ENCODE measurements around the gene SENP2. TPM values are rescaled to one million over a fixed set of nuclear protein-coding genes. Genes with fewer than 3 reads are reported as not detected.
A peak's percentile ranks its signal among the peaks of the same experiment; 100 is the strongest.

Gene SENP2
- total and polyA plus RNA-seq, 2 experiments from 2014 or later, result 29.2 to 80.3 TPM

DNA sequence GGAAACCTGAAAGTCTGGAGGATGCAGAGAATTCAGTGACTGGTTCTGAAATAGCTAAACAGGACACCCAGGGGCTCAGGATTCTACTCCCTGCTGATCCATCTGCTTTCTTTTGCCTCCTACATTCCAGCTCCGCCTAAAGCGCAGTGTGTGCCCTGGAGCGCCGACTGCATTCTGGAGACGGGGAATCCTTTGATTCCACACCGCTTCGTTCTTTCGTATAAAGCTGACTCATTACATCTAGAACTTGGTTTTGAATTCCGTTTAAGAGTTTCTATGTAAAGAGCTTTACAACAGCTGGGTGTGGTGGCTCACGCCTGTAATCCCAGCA is 61.8 kb downstream of the SENP2 start:
- no peaks in the 10 kb centered on the region for H3K79me2 ChIP-seq (replicated peaks; ENCODE audit: insufficient read depth)
- TF ChIP-seq ETS1 (IDR thresholded peaks at IDR 0.05), result no peak
- no peak for TF ChIP-seq EZH2phosphoT487 (IDR thresholded peaks at IDR 0.05; ENCODE audit: unreplicated experiment)
- TF ChIP-seq, protein P1, sequence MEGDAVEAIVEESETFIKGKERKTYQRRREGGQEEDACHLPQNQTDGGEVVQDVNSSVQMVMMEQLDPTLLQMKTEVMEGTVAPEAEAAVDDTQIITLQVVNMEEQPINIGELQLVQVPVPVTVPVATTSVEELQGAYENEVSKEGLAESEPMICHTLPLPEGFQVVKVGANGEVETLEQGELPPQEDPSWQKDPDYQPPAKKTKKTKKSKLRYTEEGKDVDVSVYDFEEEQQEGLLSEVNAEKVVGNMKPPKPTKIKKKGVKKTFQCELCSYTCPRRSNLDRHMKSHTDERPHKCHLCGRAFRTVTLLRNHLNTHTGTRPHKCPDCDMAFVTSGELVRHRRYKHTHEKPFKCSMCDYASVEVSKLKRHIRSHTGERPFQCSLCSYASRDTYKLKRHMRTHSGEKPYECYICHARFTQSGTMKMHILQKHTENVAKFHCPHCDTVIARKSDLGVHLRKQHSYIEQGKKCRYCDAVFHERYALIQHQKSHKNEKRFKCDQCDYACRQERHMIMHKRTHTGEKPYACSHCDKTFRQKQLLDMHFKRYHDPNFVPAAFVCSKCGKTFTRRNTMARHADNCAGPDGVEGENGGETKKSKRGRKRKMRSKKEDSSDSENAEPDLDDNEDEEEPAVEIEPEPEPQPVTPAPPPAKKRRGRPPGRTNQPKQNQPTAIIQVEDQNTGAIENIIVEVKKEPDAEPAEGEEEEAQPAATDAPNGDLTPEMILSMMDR (conservative IDR thresholded peaks at IDR 0.05; ENCODE audit: low read depth in 2 of 2), result no peak
- TF ChIP-seq, protein P2, sequence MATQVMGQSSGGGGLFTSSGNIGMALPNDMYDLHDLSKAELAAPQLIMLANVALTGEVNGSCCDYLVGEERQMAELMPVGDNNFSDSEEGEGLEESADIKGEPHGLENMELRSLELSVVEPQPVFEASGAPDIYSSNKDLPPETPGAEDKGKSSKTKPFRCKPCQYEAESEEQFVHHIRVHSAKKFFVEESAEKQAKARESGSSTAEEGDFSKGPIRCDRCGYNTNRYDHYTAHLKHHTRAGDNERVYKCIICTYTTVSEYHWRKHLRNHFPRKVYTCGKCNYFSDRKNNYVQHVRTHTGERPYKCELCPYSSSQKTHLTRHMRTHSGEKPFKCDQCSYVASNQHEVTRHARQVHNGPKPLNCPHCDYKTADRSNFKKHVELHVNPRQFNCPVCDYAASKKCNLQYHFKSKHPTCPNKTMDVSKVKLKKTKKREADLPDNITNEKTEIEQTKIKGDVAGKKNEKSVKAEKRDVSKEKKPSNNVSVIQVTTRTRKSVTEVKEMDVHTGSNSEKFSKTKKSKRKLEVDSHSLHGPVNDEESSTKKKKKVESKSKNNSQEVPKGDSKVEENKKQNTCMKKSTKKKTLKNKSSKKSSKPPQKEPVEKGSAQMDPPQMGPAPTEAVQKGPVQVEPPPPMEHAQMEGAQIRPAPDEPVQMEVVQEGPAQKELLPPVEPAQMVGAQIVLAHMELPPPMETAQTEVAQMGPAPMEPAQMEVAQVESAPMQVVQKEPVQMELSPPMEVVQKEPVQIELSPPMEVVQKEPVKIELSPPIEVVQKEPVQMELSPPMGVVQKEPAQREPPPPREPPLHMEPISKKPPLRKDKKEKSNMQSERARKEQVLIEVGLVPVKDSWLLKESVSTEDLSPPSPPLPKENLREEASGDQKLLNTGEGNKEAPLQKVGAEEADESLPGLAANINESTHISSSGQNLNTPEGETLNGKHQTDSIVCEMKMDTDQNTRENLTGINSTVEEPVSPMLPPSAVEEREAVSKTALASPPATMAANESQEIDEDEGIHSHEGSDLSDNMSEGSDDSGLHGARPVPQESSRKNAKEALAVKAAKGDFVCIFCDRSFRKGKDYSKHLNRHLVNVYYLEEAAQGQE (IDR thresholded peaks at IDR 0.05; ENCODE audit: unreplicated experiment), result no peak
- no peak for TF ChIP-seq EZH2 (IDR thresholded peaks at IDR 0.05; ENCODE audit: low read depth, unreplicated experiment)
- TF ChIP-seq POLR2AphosphoS5 (IDR thresholded peaks at IDR 0.05; ENCODE audit: low read depth), result no peak
- TF ChIP-seq ZNF114 (CRISPR knock-in tag; IDR thresholded peaks at IDR 0.05), result no peak
- no peak for TF ChIP-seq ZNF331 (CRISPR knock-in tag; IDR thresholded peaks at IDR 0.05; ENCODE audit: low read depth)
- TF ChIP-seq NANOG (IDR thresholded peaks at IDR 0.05; ENCODE audit: borderline replicate concordance), result no peak
- TF ChIP-seq JUNB (IDR thresholded peaks at IDR 0.05; ENCODE audit: unreplicated experiment), result no peak
- no peak for TF ChIP-seq STAT1 (IDR thresholded peaks at IDR 0.05; ENCODE audit: unreplicated experiment)
- peaks cover 87% of the 10 kb centered on the region for H3K36me3 Mint-ChIP-seq (ENCODE audit: low read depth)
- H3K4me1 ChIP-seq (ENCODE audit: insufficient read depth), result peaks cover 12% of the 10 kb centered on the region; the same call in 1 of the 2 replicates
- no peak overlapping the region for H2AFZ ChIP-seq
- H3K36me3 ChIP-seq (ENCODE audit: insufficient read depth), result peaks cover 28% of the 10 kb centered on the region
- no peak overlapping the region for H3K4me2 ChIP-seq
- H3K27ac ChIP-seq (ENCODE audit: low read depth), result no peak overlapping the region
- no peaks in the 10 kb centered on the region for H3K9me3 Mint-ChIP-seq
- peaks cover 22% of the 10 kb centered on the region for H3K27me3 Mint-ChIP-seq (ENCODE audit: insufficient read depth, low read depth, poor library complexity)
- peaks cover 33% of the 10 kb centered on the region for H3K4me1 Mint-ChIP-seq
- DNase-seq (ENCODE audit: low spot score) (no peak), ATAC-seq (no peak)
- peaks cover 4% of the 10 kb centered on the region; the same call in 1 of the 2 replicates for H3F3A ChIP-seq (replicated peaks; ENCODE audit: low read depth)
- H3K4me3 ChIP-seq, result no peak overlapping the region
- H3K4me3 Mint-ChIP-seq, result no peak overlapping the region
- 0 out of 2 replicates have a peak overlapping the region, but pooled peaks have one; percentile 65 for H3K27ac Mint-ChIP-seq
- H3K9me2 ChIP-seq (ENCODE audit: insufficient read depth), result no peaks in the 10 kb centered on the region
- no peaks in the 10 kb centered on the region; the same call in 1 of the 2 replicates for H4K20me1 ChIP-seq (replicated peaks; ENCODE audit: insufficient read depth)
- no peaks in the 10 kb centered on the region for H3K27me3 ChIP-seq (ENCODE audit: insufficient read depth)

All from GM23338 (cell line).